ENCODE measurements around the gene ABI3BP.

Gene ABI3BP

GRCh38 chr3:100902572-100902971, 90.6 kb downstream of the ABI3BP start:
- no peaks in the 10 kb centered on the region for H3F3A ChIP-seq (ENCODE audit: insufficient read depth, low read length)
- H3K4me3 ChIP-seq (ENCODE audit: low read depth, low read length, poor library complexity, severe bottlenecking): no peak overlapping the region
- no peak overlapping the region for H3K4me2 ChIP-seq (ENCODE audit: low read length)
- no peak overlapping the region for H2AFZ ChIP-seq (ENCODE audit: low read length)
- H3K9me3 ChIP-seq (ENCODE audit: low read length): no peaks in the 10 kb centered on the region
- H4K20me1 ChIP-seq (ENCODE audit: insufficient read depth, low read length): no peaks in the 10 kb centered on the region
- no peaks in the 10 kb centered on the region for H3K36me3 ChIP-seq (ENCODE audit: insufficient read depth, low read length)
- H3K27ac ChIP-seq (ENCODE audit: low read depth, low read length, poor library complexity, severe bottlenecking): no peak overlapping the region
- no peaks in the 10 kb centered on the region for H3K9me2 ChIP-seq (ENCODE audit: low read depth, low read length)
- H3K27me3 ChIP-seq (ENCODE audit: insufficient read depth, low read length): no peaks in the 10 kb centered on the region
- TF ChIP-seq EZH2 (IDR thresholded peaks at IDR 0.05; ENCODE audit: borderline replicate concordance, low read length): no peak
- no peaks in the 10 kb centered on the region for H3K4me1 ChIP-seq (ENCODE audit: insufficient read depth, low read length, severe bottlenecking)
- H3K79me2 ChIP-seq (ENCODE audit: insufficient read depth, low read length): no peaks in the 10 kb centered on the region
- H3K9ac ChIP-seq (ENCODE audit: low read length): no peak overlapping the region

GRCh38 chr3:100900671-100901335, 92.4 kb downstream of the ABI3BP start:
- no peak overlapping the region for H2AFZ ChIP-seq (ENCODE audit: low read length)
- no peak overlapping the region for H3K27ac ChIP-seq (ENCODE audit: low read depth, low read length, poor library complexity, severe bottlenecking)
- no peaks in the 10 kb centered on the region for H3F3A ChIP-seq (ENCODE audit: insufficient read depth, low read length)

DNA sequence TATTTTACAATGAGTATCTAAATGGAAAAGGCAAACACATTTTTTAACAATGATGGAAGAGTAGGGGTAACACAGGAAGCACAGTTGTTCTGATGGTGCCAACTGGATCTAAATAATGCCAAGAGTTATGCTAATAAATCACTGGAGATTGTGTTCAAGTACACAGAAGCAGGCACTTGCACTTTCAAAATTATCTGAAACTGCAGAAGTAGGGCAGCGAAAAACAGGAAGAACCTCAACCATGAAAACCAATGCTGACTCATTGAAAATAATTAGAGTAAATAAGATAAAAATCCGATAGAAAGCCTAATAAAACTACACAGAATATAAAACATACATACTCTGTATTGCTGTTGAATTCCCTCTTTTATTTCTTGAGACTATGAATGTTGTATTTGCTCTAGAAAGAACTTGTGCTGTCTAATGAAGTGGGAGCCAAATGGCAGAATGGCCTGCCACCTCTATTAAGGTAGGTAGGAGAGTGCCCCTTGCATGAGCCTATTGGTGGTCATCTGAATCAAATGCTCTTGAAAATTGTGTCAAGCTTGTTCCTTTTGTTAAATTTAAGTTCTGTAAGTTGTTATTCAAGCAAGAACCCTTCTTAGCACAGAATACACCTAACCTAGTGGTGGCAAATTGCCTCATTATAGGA, 93.7 kb downstream of the ABI3BP start:
- Histone ChIP-seq H3K4me1 (ENCODE audit: insufficient read depth, low read length, severe bottlenecking) (no peaks in the 10 kb centered on the region), H3K79me2 (ENCODE audit: insufficient read depth, low read length) (no peaks in the 10 kb centered on the region), H3K27me3 (ENCODE audit: insufficient read depth, low read length) (no peaks in the 10 kb centered on the region), H3K36me3 (ENCODE audit: insufficient read depth, low read length) (no peaks in the 10 kb centered on the region), H3K4me3 (ENCODE audit: low read depth, low read length, poor library complexity, severe bottlenecking) (no peak overlapping the region), H4K20me1 (ENCODE audit: insufficient read depth, low read length) (no peaks in the 10 kb centered on the region), H3F3A (ENCODE audit: insufficient read depth, low read length) (no peaks in the 10 kb centered on the region), H3K9ac (ENCODE audit: low read length) (no peak overlapping the region), H3K9me3 (ENCODE audit: low read length) (no peaks in the 10 kb centered on the region), H3K9me2 (ENCODE audit: low read depth, low read length) (no peaks in the 10 kb centered on the region), H3K27ac (ENCODE audit: low read depth, low read length, poor library complexity, severe bottlenecking) (no peak overlapping the region), H3K4me2 (ENCODE audit: low read length) (no peak overlapping the region), H2AFZ (ENCODE audit: low read length) (no peak overlapping the region)
- TF ChIP-seq, protein P1, sequence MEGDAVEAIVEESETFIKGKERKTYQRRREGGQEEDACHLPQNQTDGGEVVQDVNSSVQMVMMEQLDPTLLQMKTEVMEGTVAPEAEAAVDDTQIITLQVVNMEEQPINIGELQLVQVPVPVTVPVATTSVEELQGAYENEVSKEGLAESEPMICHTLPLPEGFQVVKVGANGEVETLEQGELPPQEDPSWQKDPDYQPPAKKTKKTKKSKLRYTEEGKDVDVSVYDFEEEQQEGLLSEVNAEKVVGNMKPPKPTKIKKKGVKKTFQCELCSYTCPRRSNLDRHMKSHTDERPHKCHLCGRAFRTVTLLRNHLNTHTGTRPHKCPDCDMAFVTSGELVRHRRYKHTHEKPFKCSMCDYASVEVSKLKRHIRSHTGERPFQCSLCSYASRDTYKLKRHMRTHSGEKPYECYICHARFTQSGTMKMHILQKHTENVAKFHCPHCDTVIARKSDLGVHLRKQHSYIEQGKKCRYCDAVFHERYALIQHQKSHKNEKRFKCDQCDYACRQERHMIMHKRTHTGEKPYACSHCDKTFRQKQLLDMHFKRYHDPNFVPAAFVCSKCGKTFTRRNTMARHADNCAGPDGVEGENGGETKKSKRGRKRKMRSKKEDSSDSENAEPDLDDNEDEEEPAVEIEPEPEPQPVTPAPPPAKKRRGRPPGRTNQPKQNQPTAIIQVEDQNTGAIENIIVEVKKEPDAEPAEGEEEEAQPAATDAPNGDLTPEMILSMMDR (IDR thresholded peaks at IDR 0.05; ENCODE audit: low read length): no peak
- TF ChIP-seq EZH2 (IDR thresholded peaks at IDR 0.05; ENCODE audit: borderline replicate concordance, low read length): no peak

More at GRCh38 chr3:100900671-100901335, 92.4 kb downstream of the ABI3BP start:
- Histone ChIP-seq H4K20me1 (ENCODE audit: insufficient read depth, low read length) (no peaks in the 10 kb centered on the region), H3K9ac (ENCODE audit: low read length) (no peak overlapping the region), H3K27me3 (ENCODE audit: insufficient read depth, low read length) (no peaks in the 10 kb centered on the region), H3K79me2 (ENCODE audit: insufficient read depth, low read length) (no peaks in the 10 kb centered on the region), H3K9me2 (ENCODE audit: low read depth, low read length) (no peaks in the 10 kb centered on the region), H3K36me3 (ENCODE audit: insufficient read depth, low read length) (no peaks in the 10 kb centered on the region), H3K4me1 (ENCODE audit: insufficient read depth, low read length, severe bottlenecking) (no peaks in the 10 kb centered on the region), H3K9me3 (ENCODE audit: low read length) (no peaks in the 10 kb centered on the region), H3K4me2 (ENCODE audit: low read length) (no peak overlapping the region), H3K4me3 (ENCODE audit: low read depth, low read length, poor library complexity, severe bottlenecking) (no peak overlapping the region)
- TF ChIP-seq, protein P1 (IDR thresholded peaks at IDR 0.05; ENCODE audit: low read length): no peak
- TF ChIP-seq EZH2 (IDR thresholded peaks at IDR 0.05; ENCODE audit: borderline replicate concordance, low read length): no peak

Measured in OCI-LY1 (cell line).